SU-DHL-6 (cell line): ENCODE measurements around the gene LRRC23.

ENCODE experiments used
- H2AFZ ChIP-seq: fragments of 200-600 bp; sonication (generic); 2 replicates; pipeline ENCODE4 v1.6.1; 2014; ENCODE audit warnings: low read depth, mild to moderate bottlenecking, moderate library complexity, mixed read lengths, antibody characterized with exemption, low read length; ENCODE audit not compliant: severe bottlenecking
- H3F3A ChIP-seq: fragments of 200-600 bp; shearing (Covaris generic); 2 replicates; pipeline ENCODE4 v1.6.0; 2016; ENCODE audit warnings: antibody characterized with exemption, mild to moderate bottlenecking; ENCODE audit not compliant: insufficient read depth
- H3K27ac ChIP-seq: fragments of 200-600 bp; sonication (generic); 2 replicates; pipeline ENCODE4 v1.5.1; 2016; ENCODE audit warnings: low read depth, mild to moderate bottlenecking, low read length, moderate library complexity, mixed read lengths
- H3K27me3 ChIP-seq: fragments of 200-600 bp; sonication (generic), shearing (Covaris generic); 2 replicates; pipeline ENCODE4 v1.6.0; 2014; ENCODE audit warnings: mild to moderate bottlenecking, low read length
- H3K36me3 ChIP-seq: fragments of 200-600 bp; sonication (generic); 2 replicates; pipeline ENCODE4 v1.6.1; 2014; ENCODE audit warnings: mild to moderate bottlenecking, low read length, mixed read lengths
- H3K4me2 ChIP-seq: fragments of 300-600, 200-600 bp; shearing (Covaris generic), sonication (generic); 2 replicates; pipeline ENCODE4 v1.6.0; 2014; ENCODE audit warnings: low read length, low read depth, mild to moderate bottlenecking; ENCODE audit not compliant: poor library complexity, severe bottlenecking
- H3K4me3 ChIP-seq: fragments of 200-600 bp; sonication (generic); 2 replicates; pipeline ENCODE4 v1.5.1; 2014; ENCODE audit warnings: antibody characterized with exemption, low read length, mild to moderate bottlenecking, mixed read lengths; ENCODE audit not compliant: insufficient read depth, poor library complexity, severe bottlenecking
- H3K79me2 ChIP-seq: fragments of 200-600 bp; sonication (generic); 2 replicates; pipeline ENCODE4 v1.6.1; 2014; ENCODE audit warnings: mild to moderate bottlenecking, low read length, moderate library complexity; ENCODE audit not compliant: insufficient read depth
- H3K9ac ChIP-seq: fragments of 200-600 bp; sonication (generic); 2 replicates; pipeline ENCODE4 v1.7.0; 2014; ENCODE audit warnings: mild to moderate bottlenecking, low read length
- H3K9me2 ChIP-seq: fragments of 200-600 bp; sonication (generic); replicated peaks from 2 replicates; pipeline ENCODE4 v1.6.1; 2014; ENCODE audit warnings: low read length; ENCODE audit not compliant: insufficient read depth
- H3K9me3 ChIP-seq: fragments of 200-600 bp; sonication (generic); 2 replicates; pipeline ENCODE4 v1.6.1; 2014; ENCODE audit warnings: low read length, mixed read lengths; ENCODE audit not compliant: insufficient read depth
- H4K20me1 ChIP-seq: fragments of 200-600 bp; sonication (generic); 2 replicates; pipeline ENCODE4 v1.6.1; 2014; ENCODE audit warnings: low read depth, mild to moderate bottlenecking, antibody characterized with exemption, low read length, moderate library complexity, mixed read lengths
- CTCF ChIP-seq: fragments of 200-600 bp; sonication (generic); IDR thresholded peaks from one replicate; pipeline ENCODE4 v1.5.1; 2017; ENCODE audit warnings: antibody characterized with exemption, mild to moderate bottlenecking, low read length, moderate library complexity; ENCODE audit not compliant: insufficient read depth, poor library complexity, severe bottlenecking
- EZH2phosphoT487 ChIP-seq: fragments of 200-600 bp; sonication (generic), shearing (Covaris generic); conservative IDR thresholded peaks from 2 replicates; pipeline ENCODE4 v1.6.1; 2018; ENCODE audit warnings: mild to moderate bottlenecking, antibody characterized with exemption, low read length, moderate library complexity, mixed read lengths

Gene LRRC23

DNA sequence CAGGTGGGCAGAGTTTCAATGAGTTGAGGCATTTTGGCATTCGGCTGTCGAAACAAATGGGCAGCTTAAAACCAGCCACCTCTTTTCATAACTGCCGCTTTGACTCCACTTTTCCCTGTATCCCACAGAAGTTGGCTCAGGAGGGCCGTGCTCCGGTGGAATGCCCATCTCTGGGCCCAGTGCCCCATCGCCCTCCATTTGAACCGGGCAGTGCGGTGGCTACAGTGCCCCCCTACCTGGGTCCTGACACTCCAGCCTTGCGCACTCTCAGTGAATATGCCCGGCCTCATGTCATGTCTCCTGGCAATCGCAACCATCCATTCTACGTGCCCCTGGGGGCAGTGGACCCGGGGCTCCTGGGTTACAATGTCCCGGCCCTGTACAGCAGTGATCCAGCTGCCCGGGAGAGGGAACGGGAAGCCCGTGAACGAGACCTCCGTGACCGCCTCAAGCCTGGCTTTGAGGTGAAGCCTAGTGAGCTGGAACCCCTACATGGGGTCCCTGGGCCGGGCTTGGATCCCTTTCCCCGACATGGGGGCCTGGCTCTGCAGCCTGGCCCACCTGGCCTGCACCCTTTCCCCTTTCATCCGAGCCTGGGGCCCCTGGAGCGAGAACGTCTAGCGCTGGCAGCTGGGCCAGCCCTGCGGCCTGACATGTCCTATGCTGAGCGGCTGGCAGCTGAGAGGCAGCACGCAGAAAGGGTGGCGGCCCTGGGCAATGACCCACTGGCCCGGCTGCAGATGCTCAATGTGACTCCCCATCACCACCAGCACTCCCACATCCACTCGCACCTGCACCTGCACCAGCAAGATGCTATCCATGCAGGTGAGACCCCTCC, 34.0 kb downstream of the LRRC23 start:
- H3F3A ChIP-seq: peaks cover 10% of the 10 kb centered on the region
- H3K9me2 ChIP-seq: no peaks in the 10 kb centered on the region
- H4K20me1 ChIP-seq: no peaks in the 10 kb centered on the region
- H3K27ac ChIP-seq: no peak overlapping the region
- H2AFZ ChIP-seq: peak overlapping the region; percentile 52
- peak overlapping the region; percentile 92 for H3K9ac ChIP-seq
- peak overlapping the region; percentile 38 for H3K4me2 ChIP-seq
- H3K36me3 ChIP-seq: no peaks in the 10 kb centered on the region
- no peaks in the 10 kb centered on the region for H3K9me3 ChIP-seq
- H3K79me2 ChIP-seq: no peaks in the 10 kb centered on the region
- no peak for TF ChIP-seq EZH2phosphoT487
- TF ChIP-seq CTCF: no peak
- H3K27me3 ChIP-seq: no peaks in the 10 kb centered on the region
- no peak overlapping the region for H3K4me3 ChIP-seq

DNA sequence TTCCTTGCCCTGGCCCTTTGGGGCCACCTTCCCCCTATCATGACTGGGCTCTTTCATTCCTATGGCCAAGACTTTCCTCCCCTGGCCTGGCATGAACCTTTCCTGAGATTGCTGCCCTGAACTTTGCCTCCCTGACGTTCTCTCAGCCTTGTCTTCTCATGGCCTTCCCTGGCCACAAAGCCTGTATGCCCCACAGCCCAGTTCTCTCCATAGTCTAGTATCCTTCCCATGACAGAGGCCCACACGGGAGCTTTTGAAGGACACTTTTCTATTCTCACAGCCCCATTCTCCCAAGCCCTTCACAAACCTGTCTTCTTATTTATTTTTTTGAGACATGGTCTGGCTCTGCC, 34.5 kb downstream of the LRRC23 start:
- Histone ChIP-seq H3K9me3 (no peaks in the 10 kb centered on the region), H3K9ac (no peak overlapping the region), H3K79me2 (no peaks in the 10 kb centered on the region), H3K27me3 (no peaks in the 10 kb centered on the region), H3K4me2 (no peak overlapping the region), H4K20me1 (no peaks in the 10 kb centered on the region), H2AFZ (no peak overlapping the region), H3K27ac (no peak overlapping the region), H3K4me3 (no peak overlapping the region), H3K9me2 (no peaks in the 10 kb centered on the region), H3F3A (peaks cover 13% of the 10 kb centered on the region), H3K36me3 (no peaks in the 10 kb centered on the region)
- no peak for TF ChIP-seq EZH2phosphoT487
- TF ChIP-seq CTCF: no peak

GRCh38 chr12:6941267-6941666, 36.6 kb downstream of the LRRC23 start:
- H3K9me3 ChIP-seq: no peaks in the 10 kb centered on the region
- no peaks in the 10 kb centered on the region for H4K20me1 ChIP-seq
- peaks cover 25% of the 10 kb centered on the region for H3F3A ChIP-seq
- H2AFZ ChIP-seq: no peak overlapping the region
- no peak overlapping the region for H3K27ac ChIP-seq
- TF ChIP-seq EZH2phosphoT487 (no peak), CTCF (no peak)
- H3K9me2 ChIP-seq: no peaks in the 10 kb centered on the region
- no peak overlapping the region for H3K4me3 ChIP-seq
- H3K4me2 ChIP-seq: no peak overlapping the region
- no peaks in the 10 kb centered on the region for H3K79me2 ChIP-seq
- no peaks in the 10 kb centered on the region for H3K27me3 ChIP-seq
- no peaks in the 10 kb centered on the region for H3K36me3 ChIP-seq
- H3K9ac ChIP-seq: no peak overlapping the region
